Esophagus squamous epithelium (tissue), 4 donors: ENCODE data around the gene SASH3.

Experiments
- POLR2A ChIP-seq, 4 donors: fragments of 450-650 bp; IDR thresholded peaks; one replicate each; pipeline ENCODE4 v1.6.1; 2017; ENCODE audit warnings: antibody characterized with exemption in 4 of 4, mild to moderate bottlenecking in 4 of 4, moderate library complexity in 3 of 4
- TF ChIP-seq, protein P1 (sequence below), 6 experiments: fragments of 450-650 bp in 4 of 6; fragments of 200-600 bp in 2 of 6; sonication (generic) in 2 of 6; IDR thresholded peaks; one replicate each; pipeline ENCODE4 v1.5.1; 2016 to 2019; ENCODE audit warnings: antibody characterized with exemption in 6 of 6, mild to moderate bottlenecking in 4 of 6, moderate library complexity in 4 of 6

DNA sequence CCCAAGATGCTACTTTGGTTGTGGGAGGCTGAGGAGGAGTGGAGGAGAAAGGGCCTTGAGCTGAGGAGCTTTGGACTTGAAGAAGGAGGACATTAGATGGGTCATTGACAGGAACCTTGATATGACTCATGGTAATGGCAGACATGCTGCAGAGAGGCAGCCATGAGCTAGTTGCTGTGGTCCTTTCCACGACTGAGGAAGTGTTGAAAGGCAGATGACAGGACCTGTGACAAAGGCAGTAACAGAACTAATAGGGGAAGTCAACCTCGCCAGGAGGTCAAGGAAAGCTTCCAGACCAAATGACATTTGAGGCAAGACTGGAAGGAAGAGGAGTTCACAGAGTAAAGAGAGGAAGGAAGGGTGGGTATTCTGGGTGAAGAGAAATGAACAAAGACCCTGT, 48.5 kb upstream of the SASH3 start:
- TF ChIP-seq, protein P1, sequence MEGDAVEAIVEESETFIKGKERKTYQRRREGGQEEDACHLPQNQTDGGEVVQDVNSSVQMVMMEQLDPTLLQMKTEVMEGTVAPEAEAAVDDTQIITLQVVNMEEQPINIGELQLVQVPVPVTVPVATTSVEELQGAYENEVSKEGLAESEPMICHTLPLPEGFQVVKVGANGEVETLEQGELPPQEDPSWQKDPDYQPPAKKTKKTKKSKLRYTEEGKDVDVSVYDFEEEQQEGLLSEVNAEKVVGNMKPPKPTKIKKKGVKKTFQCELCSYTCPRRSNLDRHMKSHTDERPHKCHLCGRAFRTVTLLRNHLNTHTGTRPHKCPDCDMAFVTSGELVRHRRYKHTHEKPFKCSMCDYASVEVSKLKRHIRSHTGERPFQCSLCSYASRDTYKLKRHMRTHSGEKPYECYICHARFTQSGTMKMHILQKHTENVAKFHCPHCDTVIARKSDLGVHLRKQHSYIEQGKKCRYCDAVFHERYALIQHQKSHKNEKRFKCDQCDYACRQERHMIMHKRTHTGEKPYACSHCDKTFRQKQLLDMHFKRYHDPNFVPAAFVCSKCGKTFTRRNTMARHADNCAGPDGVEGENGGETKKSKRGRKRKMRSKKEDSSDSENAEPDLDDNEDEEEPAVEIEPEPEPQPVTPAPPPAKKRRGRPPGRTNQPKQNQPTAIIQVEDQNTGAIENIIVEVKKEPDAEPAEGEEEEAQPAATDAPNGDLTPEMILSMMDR (IDR thresholded peaks at IDR 0.05) = no peak
- TF ChIP-seq POLR2A (IDR thresholded peaks at IDR 0.05) = no peak
